Upper lobe of left lung (tissue), 6 donors: ENCODE results near the gene LNX1. TPM values are rescaled to one million over a fixed set of nuclear protein-coding genes. Genes with fewer than 3 reads are reported as not detected.

ENCODE experiments used
- ATAC-seq, 2 donors: fragments of 200-7000 bp; cut with Tn5 transposase; one replicate each; pipeline ENCODE4 v1.9.1; 2022; ENCODE audit warnings: mild to moderate bottlenecking in 2 of 2, moderate library complexity in 2 of 2; ENCODE audit not compliant: low FRiP score in 2 of 2
- DNase-seq, 2 donors: peaks; one replicate each; pipeline ENCODE4 v3.0.0-alpha.2; 2019 to 2020
- H3K27ac ChIP-seq, 4 donors: fragments of 200-600 bp; sonication (generic); one replicate each; pipeline ENCODE4 v1.5.1; 2016 to 2019
- H3K27me3 ChIP-seq, 4 donors: fragments of 200-600 bp; sonication (generic); one replicate each; pipeline ENCODE4 v1.5.1; 2017 to 2019
- H3K36me3 ChIP-seq, 4 donors: fragments of 200-600 bp; sonication (generic); one replicate each; pipeline ENCODE4 v1.5.1; 2016 to 2019
- H3K4me1 ChIP-seq, 4 donors: fragments of 200-600 bp; sonication (generic); one replicate each; pipeline ENCODE4 v1.5.1; 2018 to 2019
- H3K4me3 ChIP-seq, 4 donors: fragments of 200-600 bp; sonication (generic); one replicate each; pipeline ENCODE4 v1.5.1; 2017 to 2019; ENCODE audit warnings: mild to moderate bottlenecking in 2 of 4, moderate library complexity in 1 of 4
- H3K9me3 ChIP-seq, 4 donors: fragments of 200-600 bp; sonication (generic); one replicate each; pipeline ENCODE4 v1.5.1; 2018 to 2019
- CTCF ChIP-seq, 6 experiments: fragments of 450-650 bp in 4 of 6; fragments of 200-600 bp in 2 of 6; sonication (generic) in 2 of 6; IDR thresholded peaks; one replicate each; pipeline ENCODE4 v1.5.1; 2016 to 2019; ENCODE audit warnings: antibody characterized with exemption in 6 of 6
- EP300 ChIP-seq, 4 donors: sonication (generic); formaldehyde crosslinking; IDR thresholded peaks; one replicate each; pipeline ENCODE4 v1.5.1; 2017; ENCODE audit warnings: antibody characterized with exemption in 4 of 4, control low read depth in 2 of 4
- POLR2A ChIP-seq, 4 donors: fragments of 450-650 bp; IDR thresholded peaks; one replicate each; pipeline ENCODE4 v1.5.1; 2016 to 2017; ENCODE audit warnings: antibody characterized with exemption in 4 of 4, mild to moderate bottlenecking in 2 of 4
- POLR2AphosphoS5 ChIP-seq, 2 donors: sonication (generic); formaldehyde crosslinking; IDR thresholded peaks; one replicate each; pipeline ENCODE4 v1.5.1; 2017; ENCODE audit warnings: antibody characterized with exemption in 2 of 2
- WGBS, 2 donors: methylation state at CpG; one replicate each; pipeline ENCODE4 v1.1.5; 2017 to 2018; 5-methylcytosine and 5-hydroxymethylcytosine counted together
- total RNA-seq, 6 donors: library from RNA; depleted of rRNA in 4 of 6; stranded (reverse); fragments of >200 nt in 4 of 6; gene quantifications; one replicate each; pipeline versions ENCODE4 v1.1.0 to v1.2.1, GENCODE V29; 2016 to 2021
- donor health status: DM: no; HTN: no; CAD: no; lungs with moderate emphysema.
- donor health status: DM: no; HTN: yes; CAD: no; lungs with severe emphysema.

Gene LNX1
- total RNA-seq, 6 donors from 2014 or later = 2.7 to 7.3 (median 4.3) TPM

DNA sequence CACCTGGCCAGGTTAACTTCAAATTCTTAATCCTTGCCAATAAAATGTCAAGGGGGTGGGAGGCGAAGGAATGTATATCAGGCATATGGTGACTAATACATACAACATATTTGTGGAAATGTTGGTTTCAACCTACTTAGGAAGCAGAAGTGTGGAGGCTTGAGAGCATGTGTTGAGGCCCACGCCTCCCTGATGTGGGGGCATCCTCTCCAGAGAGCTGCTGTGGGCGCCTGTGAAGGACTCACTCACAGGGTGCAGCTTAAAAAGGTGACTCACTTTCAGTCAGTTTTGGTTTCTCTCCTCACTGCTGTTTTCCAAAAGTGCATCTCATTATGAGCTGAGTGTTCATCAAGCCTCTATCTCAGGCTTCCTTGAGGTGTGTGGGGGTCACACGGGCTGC, 27.5 kb downstream of the LNX1 start:
- no peaks in the 10 kb centered on the region for H3K27me3 ChIP-seq
- no peaks in the 10 kb centered on the region for H3K9me3 ChIP-seq
- DNase-seq = no peak
- no peak for ATAC-seq
- no peaks in the 10 kb centered on the region for H3K36me3 ChIP-seq
- 74 to 89% methylated on average over 4 of the region's 4 CpGs for WGBS, 2 donors
- H3K4me3 ChIP-seq = no peak overlapping the region
- TF ChIP-seq POLR2AphosphoS5 (IDR thresholded peaks at IDR 0.05) (no peak), CTCF (IDR thresholded peaks at IDR 0.05) (no peak), EP300 (IDR thresholded peaks at IDR 0.05) (no peak), POLR2A (IDR thresholded peaks at IDR 0.05) (no peak)
- no peak overlapping the region for H3K27ac ChIP-seq
- peaks cover 0 to 5% (median 2%) of the 10 kb centered on the region in 4 donors for H3K4me1 ChIP-seq

GRCh38 chr4:53562409-53562808, 28.9 kb downstream of the LNX1 start:
- ATAC-seq (no peak), DNase-seq (no peak)
- Histone ChIP-seq H3K9me3 (no peaks in the 10 kb centered on the region), H3K4me1 (peaks cover 0 to 19% (median 6%) of the 10 kb centered on the region in 4 donors), H3K27me3 (no peaks in the 10 kb centered on the region), H3K4me3 (no peak overlapping the region), H3K36me3 (no peaks in the 10 kb centered on the region), H3K27ac (no peak overlapping the region)
- WGBS, 2 donors = 67 to 72% methylated on average over 2 of the region's 2 CpGs
- no peak for TF ChIP-seq EP300 (IDR thresholded peaks at IDR 0.05)
- no peak for TF ChIP-seq POLR2AphosphoS5 (IDR thresholded peaks at IDR 0.05)
- no peak for TF ChIP-seq CTCF (IDR thresholded peaks at IDR 0.05)
- TF ChIP-seq POLR2A (IDR thresholded peaks at IDR 0.05) = no peak

- Histone ChIP-seq H3K4me3 (no peak overlapping the region), H3K9me3 (no peaks in the 10 kb centered on the region), H3K4me1 (peaks cover 3 to 27% (median 9%) of the 10 kb centered on the region in 4 donors), H3K27ac (no peak overlapping the region), H3K27me3 (no peaks in the 10 kb centered on the region), H3K36me3 (no peaks in the 10 kb centered on the region)
- no peak for ATAC-seq
- WGBS, 2 donors = 66 to 68% methylated on average over 3 of the region's 3 CpGs
- DNase-seq = no peak
- no peak for TF ChIP-seq EP300 (IDR thresholded peaks at IDR 0.05)
- no peak for TF ChIP-seq CTCF (IDR thresholded peaks at IDR 0.05)
- TF ChIP-seq POLR2A (IDR thresholded peaks at IDR 0.05) = no peak
- no peak for TF ChIP-seq POLR2AphosphoS5 (IDR thresholded peaks at IDR 0.05)
Observed at GRCh38 chr4:53559021-53559620, 32.2 kb downstream of the LNX1 start.

DNA sequence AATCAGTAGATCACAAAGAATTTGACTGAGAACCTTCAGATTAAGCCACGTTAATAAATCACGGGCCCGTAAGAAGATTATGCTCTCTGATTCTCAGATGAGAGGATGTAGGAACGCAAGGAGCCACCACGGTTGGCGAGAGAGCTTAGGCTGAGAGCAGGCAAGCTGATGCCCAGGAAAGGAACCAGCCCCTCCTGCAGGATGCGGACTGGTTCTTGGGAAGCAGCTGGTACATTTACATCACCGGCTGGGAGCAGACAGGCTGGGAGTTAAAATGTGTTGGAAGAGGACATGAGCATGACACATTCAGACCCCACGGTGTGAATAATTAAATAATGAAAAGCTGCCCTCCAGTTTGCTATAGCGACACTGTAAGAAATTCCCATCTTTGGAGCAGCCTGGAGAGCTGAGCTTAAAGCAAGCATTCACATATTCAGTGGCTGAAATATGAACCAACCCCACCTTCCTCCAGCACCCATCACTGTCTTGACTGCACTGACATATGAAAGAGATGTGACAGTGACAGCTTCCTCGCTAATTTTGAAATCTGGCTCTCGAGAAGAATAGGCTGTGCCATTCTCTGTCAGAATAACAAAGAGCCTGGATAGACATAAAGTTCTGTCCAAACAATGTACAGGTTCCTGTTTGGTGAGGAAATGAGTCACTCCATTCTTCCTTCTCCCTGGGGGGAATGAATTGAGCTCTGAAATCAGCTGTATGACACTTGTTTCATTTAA, 33.1 kb downstream of the LNX1 start:
- no peak overlapping the region for H3K4me3 ChIP-seq
- peak overlapping the region in 1 of 4 donors; percentile 31 for H3K27ac ChIP-seq
- no peaks in the 10 kb centered on the region for H3K36me3 ChIP-seq
- ATAC-seq (no peak), DNase-seq (no peak)
- H3K9me3 ChIP-seq = no peaks in the 10 kb centered on the region
- no peaks in the 10 kb centered on the region for H3K27me3 ChIP-seq
- peaks cover 3 to 27% (median 9%) of the 10 kb centered on the region in 4 donors for H3K4me1 ChIP-seq
- 70 to 75% methylated on average over 12 of the region's 12 CpGs for WGBS, 2 donors
- TF ChIP-seq EP300 (IDR thresholded peaks at IDR 0.05) (no peak), POLR2A (IDR thresholded peaks at IDR 0.05) (no peak), POLR2AphosphoS5 (IDR thresholded peaks at IDR 0.05) (no peak), CTCF (IDR thresholded peaks at IDR 0.05) (no peak)
